ENCODE measurements around the gene LPIN2. TPM values are rescaled to one million over a fixed set of nuclear protein-coding genes. Genes with fewer than 3 reads are reported as not detected.

Gene LPIN2
- total RNA-seq, 1 experiment from 2014 or later, result 10.7 TPM

DNA sequence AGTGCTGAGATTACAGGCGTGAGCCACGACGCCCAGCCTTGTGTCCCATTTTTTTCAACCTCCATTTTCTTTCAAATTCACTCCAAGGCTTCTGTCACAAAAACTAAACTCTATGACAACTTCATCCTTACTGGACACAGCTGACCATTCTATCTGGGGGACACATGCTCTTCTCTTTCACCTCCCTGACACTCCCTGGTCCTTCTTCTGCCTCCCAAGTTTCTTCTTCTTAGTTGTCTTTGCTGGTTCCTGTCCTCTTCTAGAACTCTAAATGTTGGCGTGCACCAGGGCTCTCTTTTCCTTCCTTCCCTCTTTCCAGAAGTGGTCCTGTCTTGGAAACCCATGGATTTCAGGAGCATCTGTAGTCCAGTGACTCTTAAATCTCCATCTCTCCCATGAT is 40.1 kb upstream of the LPIN2 start:
- H4K20me1 ChIP-seq (ENCODE audit: insufficient read depth), result no peaks in the 10 kb centered on the region
- RAD21 ChIA-PET (ENCODE audit: low non-redundant PET in 1 of 2, low total read pairs in 2 of 2, uncharacterized antibody in 2 of 2, unreplicated experiment in 2 of 2), result no interaction called here
- no peak for DNase-seq (ENCODE audit: low read depth, low spot score)
- no peaks in the 10 kb centered on the region for H3K36me3 ChIP-seq (ENCODE audit: control insufficient read depth in 1 of 2, insufficient read depth in 2 of 2, low read length in 2 of 2)
- no peak overlapping the region for H2AFZ ChIP-seq (ENCODE audit: low read depth, low read length, poor library complexity, severe bottlenecking)
- TF ChIP-seq, protein P1, sequence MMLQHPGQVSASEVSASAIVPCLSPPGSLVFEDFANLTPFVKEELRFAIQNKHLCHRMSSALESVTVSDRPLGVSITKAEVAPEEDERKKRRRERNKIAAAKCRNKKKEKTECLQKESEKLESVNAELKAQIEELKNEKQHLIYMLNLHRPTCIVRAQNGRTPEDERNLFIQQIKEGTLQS (IDR thresholded peaks at IDR 0.05), result no peak
- TF ChIP-seq CEBPB (IDR thresholded peaks at IDR 0.05; ENCODE audit: low read depth) (no peak), POLR2A (IDR thresholded peaks at IDR 0.05; ENCODE audit: borderline replicate concordance, extremely low read depth, insufficient read depth, insufficient read length) (no peak), EZH2phosphoT487 (IDR thresholded peaks at IDR 0.05; ENCODE audit: borderline replicate concordance) (no peak), EZH2 (IDR thresholded peaks at IDR 0.05) (no peak), JUND (IDR thresholded peaks at IDR 0.05) (no peak), TCF7L2 (IDR thresholded peaks at IDR 0.05; ENCODE audit: borderline replicate concordance, extremely low read depth, insufficient read depth, insufficient read length) (no peak), ELF1 (IDR thresholded peaks at IDR 0.05; ENCODE audit: borderline replicate concordance, low read depth) (no peak), RAD21 (IDR thresholded peaks at IDR 0.05; ENCODE audit: low read depth) (no peak), POLR2AphosphoS5 (IDR thresholded peaks at IDR 0.05; ENCODE audit: low read depth, low read length) (no peak), CBX3 (IDR thresholded peaks at IDR 0.05; ENCODE audit: low read depth) (no peak), SP1 (IDR thresholded peaks at IDR 0.05; ENCODE audit: low read depth) (no peak), SRF (IDR thresholded peaks at IDR 0.05; ENCODE audit: low read depth) (no peak)
- TF ChIP-seq, protein P2, sequence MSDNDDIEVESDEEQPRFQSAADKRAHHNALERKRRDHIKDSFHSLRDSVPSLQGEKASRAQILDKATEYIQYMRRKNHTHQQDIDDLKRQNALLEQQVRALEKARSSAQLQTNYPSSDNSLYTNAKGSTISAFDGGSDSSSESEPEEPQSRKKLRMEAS (IDR thresholded peaks at IDR 0.05), result no peak
- TF ChIP-seq, protein P3, sequence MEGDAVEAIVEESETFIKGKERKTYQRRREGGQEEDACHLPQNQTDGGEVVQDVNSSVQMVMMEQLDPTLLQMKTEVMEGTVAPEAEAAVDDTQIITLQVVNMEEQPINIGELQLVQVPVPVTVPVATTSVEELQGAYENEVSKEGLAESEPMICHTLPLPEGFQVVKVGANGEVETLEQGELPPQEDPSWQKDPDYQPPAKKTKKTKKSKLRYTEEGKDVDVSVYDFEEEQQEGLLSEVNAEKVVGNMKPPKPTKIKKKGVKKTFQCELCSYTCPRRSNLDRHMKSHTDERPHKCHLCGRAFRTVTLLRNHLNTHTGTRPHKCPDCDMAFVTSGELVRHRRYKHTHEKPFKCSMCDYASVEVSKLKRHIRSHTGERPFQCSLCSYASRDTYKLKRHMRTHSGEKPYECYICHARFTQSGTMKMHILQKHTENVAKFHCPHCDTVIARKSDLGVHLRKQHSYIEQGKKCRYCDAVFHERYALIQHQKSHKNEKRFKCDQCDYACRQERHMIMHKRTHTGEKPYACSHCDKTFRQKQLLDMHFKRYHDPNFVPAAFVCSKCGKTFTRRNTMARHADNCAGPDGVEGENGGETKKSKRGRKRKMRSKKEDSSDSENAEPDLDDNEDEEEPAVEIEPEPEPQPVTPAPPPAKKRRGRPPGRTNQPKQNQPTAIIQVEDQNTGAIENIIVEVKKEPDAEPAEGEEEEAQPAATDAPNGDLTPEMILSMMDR (IDR thresholded peaks at IDR 0.05 in 2 of 3, conservative IDR thresholded peaks at IDR 0.05 in 1 of 3; ENCODE audit: borderline replicate concordance in 1 of 3, insufficient read depth in 1 of 3, low read depth in 2 of 3, low read length in 2 of 3), result no peak
- TF ChIP-seq, protein P4, sequence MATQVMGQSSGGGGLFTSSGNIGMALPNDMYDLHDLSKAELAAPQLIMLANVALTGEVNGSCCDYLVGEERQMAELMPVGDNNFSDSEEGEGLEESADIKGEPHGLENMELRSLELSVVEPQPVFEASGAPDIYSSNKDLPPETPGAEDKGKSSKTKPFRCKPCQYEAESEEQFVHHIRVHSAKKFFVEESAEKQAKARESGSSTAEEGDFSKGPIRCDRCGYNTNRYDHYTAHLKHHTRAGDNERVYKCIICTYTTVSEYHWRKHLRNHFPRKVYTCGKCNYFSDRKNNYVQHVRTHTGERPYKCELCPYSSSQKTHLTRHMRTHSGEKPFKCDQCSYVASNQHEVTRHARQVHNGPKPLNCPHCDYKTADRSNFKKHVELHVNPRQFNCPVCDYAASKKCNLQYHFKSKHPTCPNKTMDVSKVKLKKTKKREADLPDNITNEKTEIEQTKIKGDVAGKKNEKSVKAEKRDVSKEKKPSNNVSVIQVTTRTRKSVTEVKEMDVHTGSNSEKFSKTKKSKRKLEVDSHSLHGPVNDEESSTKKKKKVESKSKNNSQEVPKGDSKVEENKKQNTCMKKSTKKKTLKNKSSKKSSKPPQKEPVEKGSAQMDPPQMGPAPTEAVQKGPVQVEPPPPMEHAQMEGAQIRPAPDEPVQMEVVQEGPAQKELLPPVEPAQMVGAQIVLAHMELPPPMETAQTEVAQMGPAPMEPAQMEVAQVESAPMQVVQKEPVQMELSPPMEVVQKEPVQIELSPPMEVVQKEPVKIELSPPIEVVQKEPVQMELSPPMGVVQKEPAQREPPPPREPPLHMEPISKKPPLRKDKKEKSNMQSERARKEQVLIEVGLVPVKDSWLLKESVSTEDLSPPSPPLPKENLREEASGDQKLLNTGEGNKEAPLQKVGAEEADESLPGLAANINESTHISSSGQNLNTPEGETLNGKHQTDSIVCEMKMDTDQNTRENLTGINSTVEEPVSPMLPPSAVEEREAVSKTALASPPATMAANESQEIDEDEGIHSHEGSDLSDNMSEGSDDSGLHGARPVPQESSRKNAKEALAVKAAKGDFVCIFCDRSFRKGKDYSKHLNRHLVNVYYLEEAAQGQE (IDR thresholded peaks at IDR 0.05; ENCODE audit: low read depth), result no peak
- TF ChIP-seq, protein P5, sequence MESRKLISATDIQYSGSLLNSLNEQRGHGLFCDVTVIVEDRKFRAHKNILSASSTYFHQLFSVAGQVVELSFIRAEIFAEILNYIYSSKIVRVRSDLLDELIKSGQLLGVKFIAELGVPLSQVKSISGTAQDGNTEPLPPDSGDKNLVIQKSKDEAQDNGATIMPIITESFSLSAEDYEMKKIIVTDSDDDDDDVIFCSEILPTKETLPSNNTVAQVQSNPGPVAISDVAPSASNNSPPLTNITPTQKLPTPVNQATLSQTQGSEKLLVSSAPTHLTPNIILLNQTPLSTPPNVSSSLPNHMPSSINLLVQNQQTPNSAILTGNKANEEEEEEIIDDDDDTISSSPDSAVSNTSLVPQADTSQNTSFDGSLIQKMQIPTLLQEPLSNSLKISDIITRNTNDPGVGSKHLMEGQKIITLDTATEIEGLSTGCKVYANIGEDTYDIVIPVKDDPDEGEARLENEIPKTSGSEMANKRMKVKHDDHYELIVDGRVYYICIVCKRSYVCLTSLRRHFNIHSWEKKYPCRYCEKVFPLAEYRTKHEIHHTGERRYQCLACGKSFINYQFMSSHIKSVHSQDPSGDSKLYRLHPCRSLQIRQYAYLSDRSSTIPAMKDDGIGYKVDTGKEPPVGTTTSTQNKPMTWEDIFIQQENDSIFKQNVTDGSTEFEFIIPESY (IDR thresholded peaks at IDR 0.05; ENCODE audit: extremely low read depth, insufficient replicate concordance, low read length), result no peak
- H3K9me3 ChIP-seq (ENCODE audit: control insufficient read depth in 1 of 2, insufficient read depth in 1 of 2, low read depth in 1 of 2, low read length in 2 of 2), result 0 out of 4 replicates have a peak, but pooled peaks cover 0 to 4% of the 10 kb centered on the region in 2 experiments
- POLR2A ChIA-PET, result no interaction called here
- H3K79me2 ChIP-seq (ENCODE audit: insufficient read depth, low read length), result no peaks in the 10 kb centered on the region
- no peaks in the 10 kb centered on the region for H3K9me2 ChIP-seq (ENCODE audit: insufficient read depth)
- no peak overlapping the region for H3K27ac ChIP-seq (ENCODE audit: low read depth, low read length)
- CTCF ChIA-PET, result no interaction called here
- H3K4me1 ChIP-seq (ENCODE audit: control insufficient read depth in 1 of 2, insufficient read depth in 2 of 2, low read length in 2 of 2), result peaks cover 0 to 13% of the 10 kb centered on the region in 2 experiments; a peak in 3 of 4 replicates
- H3K4me3 ChIP-seq (replicated peaks in 1 of 2; ENCODE audit: low read depth in 1 of 2, low read length in 2 of 2), result no peak overlapping the region
- no peak for ATAC-seq
- intact Hi-C loops (cut with micrococcal nuclease), result no loop called here
- H3K4me2 ChIP-seq (ENCODE audit: low read length), result no peak overlapping the region
- H3K9ac ChIP-seq (ENCODE audit: low read length), result no peak overlapping the region
- no TSS peak for BruUV-seq (replicated peaks)
- H3K27me3 ChIP-seq (ENCODE audit: insufficient read depth, low read length), result no peaks in the 10 kb centered on the region
